ENCODE measurements around the gene MOB3B. TPM values are rescaled to one million over a fixed set of nuclear protein-coding genes. Genes with fewer than 3 reads are reported as not detected.

The MOB3B gene
- total and polyA plus RNA-seq, 10 of the 15 experiments (the other 5 are each of a cell fraction or from before 2014, with no cell fraction given), result 0.44 to 2.7 (median 0.91) TPM

Other genes starting within 250 kb of the MOB3B start
- gene EQTN, start 232.7 kb downstream of the MOB3B start, total RNA-seq (2014; rRNA removed), result not detected in 2 replicates
- gene EQTN, start 232.7 kb downstream of the MOB3B start, total RNA-seq (2014; rRNA removed; fragmentation: Illumina TruSeq; extraction: Trizol), result not detected in 2 replicates
- gene EQTN, start 232.7 kb downstream of the MOB3B start, total RNA-seq (2021), result not detected in 2 replicates
- 0.20 TPM in 1 of 2 replicates, not detected in the other for gene EQTN, start 232.7 kb downstream of the MOB3B start, polyA plus RNA-seq (2011; rRNA removed)
- gene EQTN, start 232.7 kb downstream of the MOB3B start, polyA plus RNA-seq (2014; fragmentation: Illumina TruSeq; extraction: Trizol), result not detected in 2 replicates
- not detected for gene EQTN, start 232.7 kb downstream of the MOB3B start, polyA plus RNA-seq (2014; fragmentation: Nextera tagmentation; extraction: Ambion mirVana)
- not detected in 2 replicates for gene EQTN, start 232.7 kb downstream of the MOB3B start, polyA plus RNA-seq (2014; rRNA removed)
- gene EQTN, start 232.7 kb downstream of the MOB3B start, polyA plus RNA-seq (2016; fragmentation: Nextera tagmentation; extraction: Ambion mirVana), result not detected
- gene IFNK, start 5.5 kb downstream of the MOB3B start, total RNA-seq (2014; rRNA removed), result not detected in 2 replicates
- gene IFNK, start 5.5 kb downstream of the MOB3B start, total RNA-seq (2014; rRNA removed; fragmentation: Illumina TruSeq; extraction: Trizol), result not detected in 2 replicates
- not detected in 2 replicates for gene IFNK, start 5.5 kb downstream of the MOB3B start, total RNA-seq (2021)
- not detected in 2 replicates for gene IFNK, start 5.5 kb downstream of the MOB3B start, polyA plus RNA-seq (2011; rRNA removed)
- gene IFNK, start 5.5 kb downstream of the MOB3B start, polyA plus RNA-seq (2014; fragmentation: Illumina TruSeq; extraction: Trizol), result not detected in 2 replicates
- gene IFNK, start 5.5 kb downstream of the MOB3B start, polyA plus RNA-seq (2014; fragmentation: Nextera tagmentation; extraction: Ambion mirVana), result not detected
- gene IFNK, start 5.5 kb downstream of the MOB3B start, polyA plus RNA-seq (2014; rRNA removed), result 0.06 TPM in 1 of 2 replicates, not detected in the other
- not detected for gene IFNK, start 5.5 kb downstream of the MOB3B start, polyA plus RNA-seq (2016; fragmentation: Nextera tagmentation; extraction: Ambion mirVana)
- gene C9orf72, start 43.7 kb upstream of the MOB3B start, total RNA-seq (2014; rRNA removed), result 6.0 and 8.1 TPM in 2 replicates
- gene C9orf72, start 43.7 kb upstream of the MOB3B start, total RNA-seq (2014; rRNA removed; fragmentation: Illumina TruSeq; extraction: Trizol), result 7.3 and 7.6 TPM in 2 replicates
- gene C9orf72, start 43.7 kb upstream of the MOB3B start, total RNA-seq (2021), result 6.4 and 7.2 TPM in 2 replicates
- 8.6 and 15.6 TPM in 2 replicates for gene C9orf72, start 43.7 kb upstream of the MOB3B start, polyA plus RNA-seq (2011; rRNA removed)
- gene C9orf72, start 43.7 kb upstream of the MOB3B start, polyA plus RNA-seq (2014; fragmentation: Illumina TruSeq; extraction: Trizol), result 5.8 and 9.7 TPM in 2 replicates
- 1 to 10 TPM; 5.3 to 9.0 TPM for gene C9orf72, start 43.7 kb upstream of the MOB3B start, polyA plus RNA-seq (2014; fragmentation: Nextera tagmentation; extraction: Ambion mirVana)
- 3.0 and 4.8 TPM in 2 replicates for gene C9orf72, start 43.7 kb upstream of the MOB3B start, polyA plus RNA-seq (2014; rRNA removed)
- gene C9orf72, start 43.7 kb upstream of the MOB3B start, polyA plus RNA-seq (2016; fragmentation: Nextera tagmentation; extraction: Ambion mirVana), result 1 to 10 TPM; 6.4 TPM

Measured in GM12878 (cell line).